Measurements from ENCODE around the gene NUP98. TPM values are rescaled to one million over a fixed set of nuclear protein-coding genes. Genes with fewer than 3 reads are reported as not detected.

The NUP98 gene
- total and polyA plus RNA-seq, 2 donors (not counting 3 experiments of a cell fraction or from before 2014, with no cell fraction given), result 92.7 to 169 TPM

DNA sequence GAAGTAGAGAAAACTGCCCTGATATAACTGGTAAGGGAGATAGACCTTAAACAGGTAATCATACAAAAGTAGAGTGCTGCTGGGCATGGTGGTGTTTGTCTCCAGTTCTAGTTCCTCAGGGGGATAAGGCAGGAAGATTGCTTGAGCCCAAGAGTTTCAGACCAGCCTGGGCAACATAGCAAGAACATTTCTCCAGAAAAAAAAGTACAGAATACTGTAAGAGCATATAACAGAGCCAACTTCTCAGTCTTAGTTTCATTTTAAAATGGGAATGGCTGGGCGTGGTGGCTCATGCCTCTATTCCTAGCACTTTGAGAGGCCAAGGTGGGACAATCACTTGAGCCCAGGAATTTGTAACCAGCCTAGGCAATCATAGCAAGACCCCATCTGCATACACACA lies 47.9 kb upstream of the NUP98 start:
- CTCF ChIA-PET, result interaction anchor here (3.1 to 13.5 kb wide), 2 partner anchors 10 to 225 kb away, joined by 19 to 871 read pairs; partner anchors contain the start of gene STIM1

More for the DNA sequence above, 47.9 kb upstream of the NUP98 start:
- Histone ChIP-seq H3K9me3 (replicated peaks; ENCODE audit: control insufficient read depth, insufficient read depth, low read length) (no peaks in the 10 kb centered on the region), H3K27ac (ENCODE audit: insufficient read depth, low read depth, low read length) (no peak overlapping the region), H3K27me3 (ENCODE audit: control insufficient read depth in 2 of 2, insufficient read depth in 2 of 2, low read length in 2 of 2) (peaks cover 0 to 3% of the 10 kb centered on the region in 2 experiments), H3K4me1 (ENCODE audit: control insufficient read depth, extremely low read depth, insufficient read depth, low read length) (peaks cover 4% of the 10 kb centered on the region), H3K4me3 (replicated peaks in 1 of 3; ENCODE audit: insufficient read depth in 1 of 3, low read depth in 1 of 3, low read length in 3 of 3) (no peak overlapping the region), H3K79me2 (ENCODE audit: control insufficient read depth, insufficient read depth, low read length) (peaks cover 3% of the 10 kb centered on the region), H3K9ac (replicated peaks; ENCODE audit: extremely low read depth, insufficient read depth, low read length) (no peak overlapping the region), H2AFZ (ENCODE audit: low read depth, low read length) (no peak overlapping the region), H3K9me1 (replicated peaks; ENCODE audit: control insufficient read depth, extremely low read depth, insufficient read depth, low read length) (no peaks in the 10 kb centered on the region), H4K20me1 (replicated peaks; ENCODE audit: control insufficient read depth, extremely low read depth, insufficient read depth, low read length) (no peaks in the 10 kb centered on the region), H3K36me3 (ENCODE audit: control insufficient read depth in 2 of 2, extremely low read depth in 1 of 2, insufficient read depth in 2 of 2, low read length in 2 of 2) (no peaks in the 10 kb centered on the region), H3K4me2 (ENCODE audit: insufficient read depth, low read length) (no peak overlapping the region)
- dilution Hi-C loops (cut with MboI; ENCODE audit: extremely low pct_ligation_motif_present, low sequenced_read_pairs), result no loop called here
- intact Hi-C loops (cut with micrococcal nuclease), result no loop called here
- POLR2A ChIA-PET, result no interaction called here
- no TSS peak for BruUV-seq (replicated peaks)
- no peak for TF ChIP-seq FOS (IDR thresholded peaks at IDR 0.05; ENCODE audit: borderline replicate concordance, insufficient read depth, low read length)
- no peak for TF ChIP-seq EZH2 (IDR thresholded peaks at IDR 0.05; ENCODE audit: borderline replicate concordance, low read depth, low read length, severe bottlenecking)
- TF ChIP-seq, protein P1, sequence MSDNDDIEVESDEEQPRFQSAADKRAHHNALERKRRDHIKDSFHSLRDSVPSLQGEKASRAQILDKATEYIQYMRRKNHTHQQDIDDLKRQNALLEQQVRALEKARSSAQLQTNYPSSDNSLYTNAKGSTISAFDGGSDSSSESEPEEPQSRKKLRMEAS (IDR thresholded peaks at IDR 0.05; ENCODE audit: insufficient read depth, insufficient read length), result no peak
- no peak for TF ChIP-seq MYC (IDR thresholded peaks at IDR 0.05; ENCODE audit: low read depth, low read length)
- TF ChIP-seq GATA2 (IDR thresholded peaks at IDR 0.05; ENCODE audit: insufficient read depth, insufficient read length, low read depth, low read length), result no peak
- no peak for TF ChIP-seq POLR2A (IDR thresholded peaks at IDR 0.05; ENCODE audit: low read depth, low read length)
- TF ChIP-seq, protein P2, sequence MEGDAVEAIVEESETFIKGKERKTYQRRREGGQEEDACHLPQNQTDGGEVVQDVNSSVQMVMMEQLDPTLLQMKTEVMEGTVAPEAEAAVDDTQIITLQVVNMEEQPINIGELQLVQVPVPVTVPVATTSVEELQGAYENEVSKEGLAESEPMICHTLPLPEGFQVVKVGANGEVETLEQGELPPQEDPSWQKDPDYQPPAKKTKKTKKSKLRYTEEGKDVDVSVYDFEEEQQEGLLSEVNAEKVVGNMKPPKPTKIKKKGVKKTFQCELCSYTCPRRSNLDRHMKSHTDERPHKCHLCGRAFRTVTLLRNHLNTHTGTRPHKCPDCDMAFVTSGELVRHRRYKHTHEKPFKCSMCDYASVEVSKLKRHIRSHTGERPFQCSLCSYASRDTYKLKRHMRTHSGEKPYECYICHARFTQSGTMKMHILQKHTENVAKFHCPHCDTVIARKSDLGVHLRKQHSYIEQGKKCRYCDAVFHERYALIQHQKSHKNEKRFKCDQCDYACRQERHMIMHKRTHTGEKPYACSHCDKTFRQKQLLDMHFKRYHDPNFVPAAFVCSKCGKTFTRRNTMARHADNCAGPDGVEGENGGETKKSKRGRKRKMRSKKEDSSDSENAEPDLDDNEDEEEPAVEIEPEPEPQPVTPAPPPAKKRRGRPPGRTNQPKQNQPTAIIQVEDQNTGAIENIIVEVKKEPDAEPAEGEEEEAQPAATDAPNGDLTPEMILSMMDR (IDR thresholded peaks at IDR 0.05; ENCODE audit: extremely low read depth in 1 of 2, insufficient read depth in 1 of 2, low read depth in 1 of 2, low read length in 2 of 2), result no peak
- TF ChIP-seq JUN (IDR thresholded peaks at IDR 0.05; ENCODE audit: borderline replicate concordance, insufficient read depth, insufficient read length, low read depth), result no peak
- no peak for TF ChIP-seq POLR2AphosphoS5 (IDR thresholded peaks at IDR 0.05; ENCODE audit: insufficient read depth, low read depth, low read length)
- FAIRE-seq, result no peak
- no peak for DNase-seq (ENCODE audit: low read depth, low spot score)

All from endothelial cell of umbilical vein (primary cell).